ACHN (cell line): Measurements from ENCODE around the gene MAD1L1.

Source experiments
- DNase-seq: peaks from one replicate; pipeline ENCODE4 v3.0.0-alpha.2; 2015
- in situ Hi-C: cut with HindIII; loops from 2 replicates; pipeline ENCODE4 v1.10.0; 2017; ENCODE audit warnings: low sequenced_read_pairs, low pct_ligation_motif_present, low pct_unique_long_range_greater_than_20kb

Gene MAD1L1

DNA sequence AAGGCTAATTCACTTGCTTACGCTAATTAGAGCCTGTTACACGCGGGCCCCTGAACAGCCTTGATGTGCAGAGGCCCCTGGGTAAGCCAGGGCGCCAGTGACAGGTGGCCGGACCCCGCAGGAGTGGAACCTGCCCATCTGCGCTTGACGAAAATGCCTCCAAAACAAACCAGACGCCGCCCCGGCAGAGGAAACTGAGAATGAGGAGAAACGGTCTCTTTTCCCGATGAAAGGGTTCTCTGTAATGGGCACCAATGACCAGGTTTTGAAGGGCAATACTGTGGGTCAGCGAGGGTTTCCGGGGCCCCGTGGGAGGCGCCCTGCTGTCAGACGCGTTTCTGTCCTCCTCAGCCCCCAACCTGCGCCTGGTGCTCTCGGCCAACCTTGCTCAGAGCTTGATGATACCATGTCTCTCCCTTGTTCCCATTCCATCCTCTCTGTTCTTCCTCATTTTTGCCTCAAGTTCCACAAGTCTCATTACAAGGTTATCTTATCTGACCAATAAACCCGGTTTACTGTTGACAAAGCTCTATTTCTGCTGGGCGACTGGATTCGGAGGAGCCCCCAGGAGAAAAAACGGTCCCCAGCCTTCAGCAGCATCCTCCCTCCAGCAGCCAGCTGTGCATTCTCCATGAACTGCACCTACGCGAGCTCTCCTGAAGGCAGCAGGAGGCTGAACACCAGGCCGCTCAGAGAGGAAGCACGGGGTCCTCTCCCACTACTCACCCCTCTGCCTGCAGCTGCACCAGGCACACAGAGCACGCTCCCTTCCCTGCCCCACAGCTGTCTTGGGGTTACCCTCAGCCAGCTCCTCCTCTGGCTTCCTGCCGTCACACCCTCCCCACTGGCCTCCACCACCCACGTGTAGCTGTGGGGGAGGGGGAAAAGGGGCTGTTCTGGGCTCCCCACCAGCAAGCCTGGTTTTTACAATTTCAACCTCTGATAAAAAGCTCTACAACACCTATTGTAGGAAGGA is 202.0 kb downstream of the MAD1L1 start:
- in situ Hi-C loops, result no loop called here
- no peak for DNase-seq

GRCh38 chr7:2029936-2030335 is 202.8 kb downstream of the MAD1L1 start:
- in situ Hi-C loops, result no loop called here
- no peak for DNase-seq

GRCh38 chr7:2029211-2029905 is 203.4 kb downstream of the MAD1L1 start:
- no peak for DNase-seq
- in situ Hi-C loops, result no loop called here

DNA sequence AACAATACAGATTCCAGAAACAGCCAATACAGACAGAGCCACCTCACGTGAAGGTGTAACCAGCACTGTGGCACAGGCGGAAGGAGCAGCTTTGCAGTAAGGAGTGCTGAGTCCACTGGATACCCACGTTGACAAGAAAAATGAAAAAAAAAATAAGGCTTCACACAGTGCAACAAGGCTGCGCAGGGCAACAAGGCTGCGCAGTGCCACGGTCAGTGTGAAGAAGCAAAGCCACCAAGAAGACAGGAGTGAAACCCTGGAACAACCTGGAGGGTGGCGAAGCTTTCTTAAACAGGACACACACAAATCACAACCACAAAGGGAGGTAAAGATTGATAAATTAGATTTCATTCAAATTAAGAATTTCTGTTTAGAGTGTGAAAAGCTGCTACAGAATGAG is 204.0 kb downstream of the MAD1L1 start:
- DNase-seq, result no peak
- in situ Hi-C loops, result no loop called here

- peak; percentile 10 for DNase-seq
- in situ Hi-C loops, result no loop called here
Observed at GRCh38 chr7:2025188-2025587, 207.6 kb downstream of the MAD1L1 start.

- no peak for DNase-seq
- in situ Hi-C loops, result no loop called here
Observed at GRCh38 chr7:2024567-2024918, 208.2 kb downstream of the MAD1L1 start.

- DNase-seq, result no peak
- in situ Hi-C loops, result no loop called here
Observed at GRCh38 chr7:2023877-2024566, 208.7 kb downstream of the MAD1L1 start.

DNA sequence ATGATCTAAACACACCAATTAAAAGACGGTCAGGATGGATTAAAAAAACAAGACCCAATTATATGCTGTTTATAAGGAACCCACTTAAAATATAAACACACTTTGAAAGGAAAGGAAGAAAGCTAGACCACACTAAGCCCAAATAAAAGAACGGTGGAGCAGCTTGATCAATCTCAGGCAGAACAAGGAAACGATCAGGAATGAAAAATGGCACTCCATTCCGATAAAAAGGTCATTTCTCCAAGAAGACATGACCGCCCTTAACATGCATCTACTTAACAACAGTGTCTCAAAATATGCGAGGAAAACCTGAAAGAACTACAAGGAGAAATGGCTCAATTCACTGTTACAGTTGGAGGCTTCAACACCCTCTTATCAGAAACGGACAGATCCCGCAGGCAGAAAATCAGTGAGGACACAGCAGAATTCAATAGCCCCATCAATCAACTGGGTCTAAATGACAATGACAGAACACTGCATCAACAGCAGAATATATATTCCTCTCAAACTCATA is 210.0 kb downstream of the MAD1L1 start:
- in situ Hi-C loops, result no loop called here
- no peak for DNase-seq

- in situ Hi-C loops, result no loop called here
Observed at GRCh38 chr7:2022021-2022409, 210.7 kb downstream of the MAD1L1 start.

GRCh38 chr7:2019711-2020511 is 212.8 kb downstream of the MAD1L1 start:
- in situ Hi-C loops, result no loop called here
- DNase-seq, result no peak

More at GRCh38 chr7:2022021-2022409, 210.7 kb downstream of the MAD1L1 start:
- DNase-seq, result no peak

DNA sequence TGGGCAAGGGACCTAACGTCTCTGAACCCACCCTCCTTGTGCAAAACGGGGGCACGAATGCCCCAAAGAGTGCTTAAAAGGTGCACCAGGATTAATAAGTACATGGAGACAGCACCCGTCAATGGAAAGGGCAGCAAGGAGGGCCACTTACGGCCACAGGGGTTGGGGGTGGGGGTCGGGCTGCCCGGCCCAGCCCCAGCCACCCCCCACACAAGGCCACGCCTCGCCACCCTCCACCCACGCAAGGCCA is 213.4 kb downstream of the MAD1L1 start:
- in situ Hi-C loops, result no loop called here

GRCh38 chr7:2018569-2019460 is 213.9 kb downstream of the MAD1L1 start:
- DNase-seq, result no peak
- in situ Hi-C loops, result no loop called here

More for the DNA sequence above, 213.4 kb downstream of the MAD1L1 start:
- DNase-seq, result no peak

DNA sequence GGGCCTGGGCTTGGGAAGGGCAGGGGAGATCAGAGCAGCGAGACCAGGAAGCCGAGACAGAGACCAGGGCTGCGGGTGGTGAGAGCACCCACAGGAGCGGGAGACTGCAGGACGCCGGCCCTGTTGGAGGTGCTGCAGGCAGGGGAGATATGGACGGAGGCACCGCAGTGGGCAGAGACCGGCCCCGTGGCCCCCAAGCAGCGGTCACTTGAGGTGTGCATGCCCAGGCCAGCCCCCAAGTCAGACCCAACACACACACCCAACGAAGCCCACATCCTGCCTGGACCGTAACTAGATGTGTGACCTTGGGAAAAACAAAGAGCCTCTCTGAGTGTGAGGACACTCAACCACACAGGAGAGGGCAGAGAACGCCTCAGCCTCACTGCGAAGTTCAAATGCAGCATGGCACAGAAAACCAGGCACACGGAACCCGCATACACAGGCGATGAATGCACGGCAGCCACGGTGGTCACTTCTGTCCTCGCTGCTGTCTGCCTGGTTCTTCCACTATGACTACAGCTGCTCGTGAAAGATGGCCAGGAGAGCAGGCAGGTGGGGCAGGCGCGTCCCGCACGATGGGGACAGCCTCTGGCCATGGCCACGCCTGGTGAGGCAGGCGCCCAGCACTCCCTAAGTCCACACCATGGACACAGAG is 214.7 kb downstream of the MAD1L1 start:
- in situ Hi-C loops, result no loop called here
- DNase-seq, result no peak

DNA sequence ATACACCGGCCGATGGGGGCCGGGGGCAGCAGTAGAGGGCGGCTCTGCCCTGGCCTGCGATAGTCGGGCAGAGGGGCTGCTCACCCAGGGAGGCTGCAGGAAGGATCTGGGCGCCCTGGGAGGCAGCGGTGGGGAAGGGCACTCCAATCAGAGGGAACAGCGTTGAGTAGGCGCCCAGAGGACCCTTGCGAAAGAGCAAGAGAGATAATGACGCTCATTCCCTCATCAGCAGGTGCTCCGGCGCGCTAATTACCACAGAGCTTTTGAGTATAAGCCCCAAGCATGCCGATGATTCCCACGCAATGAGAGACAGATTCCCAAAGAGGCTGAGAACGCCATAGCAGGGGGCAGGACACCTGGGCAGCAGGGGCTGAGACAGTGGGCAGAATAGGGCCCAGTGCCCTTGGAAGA is 215.3 kb downstream of the MAD1L1 start:
- DNase-seq, result no peak
- in situ Hi-C loops, result no loop called here

- DNase-seq, result no peak
- in situ Hi-C loops, result no loop called here
Observed at GRCh38 chr7:2016761-2017480, 215.8 kb downstream of the MAD1L1 start.

GRCh38 chr7:2016021-2016631 is 216.6 kb downstream of the MAD1L1 start:
- DNase-seq, result no peak
- in situ Hi-C loops, result no loop called here
